BE2C (cell line): ENCODE data around the gene TENM4.

Experiments used
- DNase-seq: peaks from one replicate; pipeline ENCODE4 v3.0.0-alpha.2; 2020
- H3K27me3 ChIP-seq: fragments of 250-450 bp; sonication (Bioruptor Pico); 2 replicates; pipeline ENCODE4 v1.5.1; 2020; ENCODE audit warnings: mild to moderate bottlenecking
- H3K36me3 ChIP-seq: fragments of 250-450 bp; sonication (Bioruptor Pico); 2 replicates; pipeline ENCODE4 v1.5.1; 2020; ENCODE audit warnings: mild to moderate bottlenecking
- H3K4me1 ChIP-seq: fragments of 250-450 bp; sonication (Bioruptor Pico); 2 replicates; pipeline ENCODE4 v1.5.1; 2020
- H3K4me3 ChIP-seq: 2 replicates; pipeline ENCODE4 v1.5.1; 2011; ENCODE audit warnings: low read depth, low read length
- H3K9me3 ChIP-seq: fragments of 250-450 bp; sonication (Bioruptor Pico); 2 replicates; pipeline ENCODE4 v1.5.1; 2020
- TF ChIP-seq, protein P1 (sequence below): IDR thresholded peaks from 2 replicates; pipeline ENCODE4 v1.5.1; 2012; ENCODE audit warnings: mild to moderate bottlenecking, low read depth, low read length

The TENM4 gene

DNA sequence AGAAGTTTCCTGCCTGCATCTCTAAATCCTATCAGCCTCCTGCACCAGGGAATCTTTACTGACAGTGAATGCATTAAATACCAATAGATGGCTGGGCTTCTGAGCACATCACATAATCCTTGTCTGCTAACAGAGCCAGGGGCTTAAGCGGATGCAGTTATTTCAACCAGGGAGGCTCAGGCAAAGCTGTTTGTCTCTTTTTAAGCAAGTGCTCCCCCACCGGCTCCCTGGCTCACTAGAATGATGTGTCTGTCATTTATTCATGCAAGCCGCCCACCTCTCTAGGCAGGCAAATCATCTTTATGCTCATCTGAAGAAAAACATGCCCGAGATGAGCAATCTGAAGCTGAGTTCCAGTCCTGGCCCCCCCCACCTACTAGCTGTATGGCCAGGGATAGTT, 182.3 kb downstream of the TENM4 start:
- no peaks in the 10 kb centered on the region for H3K4me1 ChIP-seq
- no peak for DNase-seq
- no peaks in the 10 kb centered on the region for H3K9me3 ChIP-seq
- no peaks in the 10 kb centered on the region for H3K36me3 ChIP-seq
- TF ChIP-seq, protein P1, sequence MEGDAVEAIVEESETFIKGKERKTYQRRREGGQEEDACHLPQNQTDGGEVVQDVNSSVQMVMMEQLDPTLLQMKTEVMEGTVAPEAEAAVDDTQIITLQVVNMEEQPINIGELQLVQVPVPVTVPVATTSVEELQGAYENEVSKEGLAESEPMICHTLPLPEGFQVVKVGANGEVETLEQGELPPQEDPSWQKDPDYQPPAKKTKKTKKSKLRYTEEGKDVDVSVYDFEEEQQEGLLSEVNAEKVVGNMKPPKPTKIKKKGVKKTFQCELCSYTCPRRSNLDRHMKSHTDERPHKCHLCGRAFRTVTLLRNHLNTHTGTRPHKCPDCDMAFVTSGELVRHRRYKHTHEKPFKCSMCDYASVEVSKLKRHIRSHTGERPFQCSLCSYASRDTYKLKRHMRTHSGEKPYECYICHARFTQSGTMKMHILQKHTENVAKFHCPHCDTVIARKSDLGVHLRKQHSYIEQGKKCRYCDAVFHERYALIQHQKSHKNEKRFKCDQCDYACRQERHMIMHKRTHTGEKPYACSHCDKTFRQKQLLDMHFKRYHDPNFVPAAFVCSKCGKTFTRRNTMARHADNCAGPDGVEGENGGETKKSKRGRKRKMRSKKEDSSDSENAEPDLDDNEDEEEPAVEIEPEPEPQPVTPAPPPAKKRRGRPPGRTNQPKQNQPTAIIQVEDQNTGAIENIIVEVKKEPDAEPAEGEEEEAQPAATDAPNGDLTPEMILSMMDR = no peak
- no peaks in the 10 kb centered on the region for H3K27me3 ChIP-seq
- H3K4me3 ChIP-seq = no peak overlapping the region

DNA sequence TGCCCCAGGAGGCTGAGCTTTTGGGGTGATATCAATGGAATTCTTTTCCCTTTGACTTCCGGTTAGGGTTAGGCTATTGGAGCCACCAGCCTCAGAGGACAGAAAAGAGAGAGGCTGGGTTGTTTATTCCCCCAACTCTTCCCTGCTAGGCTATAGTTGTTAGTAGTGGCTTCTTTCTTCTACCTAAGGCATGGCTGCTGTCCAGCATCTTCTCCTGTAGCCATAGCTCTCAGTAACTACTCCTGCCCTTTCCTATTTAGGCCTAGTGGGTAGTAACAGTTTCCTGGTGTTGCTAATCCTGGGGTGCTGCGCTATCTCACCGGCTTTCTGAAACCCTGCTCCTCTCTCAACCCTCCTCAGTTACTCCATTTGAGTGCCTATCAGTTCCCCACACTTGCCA, 184.9 kb downstream of the TENM4 start:
- no peak for DNase-seq
- Histone ChIP-seq H3K4me1 (no peaks in the 10 kb centered on the region), H3K9me3 (no peaks in the 10 kb centered on the region), H3K4me3 (no peak overlapping the region), H3K36me3 (no peaks in the 10 kb centered on the region), H3K27me3 (no peaks in the 10 kb centered on the region)
- TF ChIP-seq, protein P1 = no peak

DNA sequence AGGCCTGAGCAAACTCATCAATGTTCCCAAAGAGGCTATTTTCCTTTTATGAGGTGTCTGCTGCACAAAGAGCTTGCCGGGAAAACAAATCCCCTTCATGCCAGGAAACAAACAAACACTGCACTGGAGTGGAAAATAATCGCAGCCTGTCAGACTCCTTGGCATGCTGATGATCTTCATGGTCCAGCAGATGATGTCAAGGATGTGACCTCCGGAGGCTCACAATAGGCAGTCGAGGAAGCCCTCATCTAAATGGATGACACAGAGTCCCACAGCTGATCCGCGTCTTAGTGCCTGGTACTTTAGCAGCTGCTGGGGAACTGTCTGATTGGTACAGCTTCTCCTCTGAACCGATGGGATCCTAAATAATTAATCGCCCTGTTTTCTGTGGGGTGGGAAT, 187.6 kb downstream of the TENM4 start:
- H3K4me1 ChIP-seq = no peaks in the 10 kb centered on the region
- H3K4me3 ChIP-seq = no peak overlapping the region
- no peaks in the 10 kb centered on the region for H3K27me3 ChIP-seq
- H3K36me3 ChIP-seq = no peaks in the 10 kb centered on the region
- TF ChIP-seq, protein P1 = no peak
- no peaks in the 10 kb centered on the region for H3K9me3 ChIP-seq
- DNase-seq = no peak

DNA sequence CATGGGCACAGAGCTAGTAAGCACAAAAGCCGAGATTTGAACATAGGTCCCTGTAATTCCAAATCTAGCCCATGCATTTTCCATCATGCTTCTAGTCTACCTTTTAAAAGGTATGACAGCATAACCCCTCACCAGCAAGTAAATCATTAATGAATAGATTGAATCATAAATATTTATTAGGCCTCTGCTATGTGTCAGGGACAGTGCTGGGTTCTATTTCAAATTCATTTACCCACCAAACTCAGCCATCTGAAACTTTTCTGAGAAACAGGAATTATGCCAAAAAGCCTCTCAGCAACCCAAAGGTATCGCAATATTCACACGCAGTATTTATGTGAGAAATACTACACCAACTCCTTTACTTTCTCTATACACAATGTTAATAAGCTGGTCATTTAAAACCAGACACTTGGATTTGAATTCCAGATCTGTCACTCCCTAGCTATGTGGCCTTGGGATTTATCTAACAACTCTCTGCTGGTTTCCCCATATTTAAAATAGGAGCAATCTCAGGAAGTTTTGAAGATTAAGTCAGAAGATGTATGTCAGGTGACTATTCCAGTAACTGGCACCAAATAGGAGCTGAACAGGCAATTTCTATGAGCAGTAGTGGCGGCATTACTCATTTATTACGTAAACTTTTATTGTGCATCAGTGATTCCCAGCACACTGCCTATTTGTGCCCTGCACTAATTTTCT, 191.4 kb downstream of the TENM4 start:
- H3K4me1 ChIP-seq = no peaks in the 10 kb centered on the region
- no peak for DNase-seq
- TF ChIP-seq, protein P1 = no peak
- no peaks in the 10 kb centered on the region for H3K36me3 ChIP-seq
- H3K4me3 ChIP-seq = no peak overlapping the region
- H3K9me3 ChIP-seq = no peaks in the 10 kb centered on the region
- H3K27me3 ChIP-seq = no peaks in the 10 kb centered on the region

DNA sequence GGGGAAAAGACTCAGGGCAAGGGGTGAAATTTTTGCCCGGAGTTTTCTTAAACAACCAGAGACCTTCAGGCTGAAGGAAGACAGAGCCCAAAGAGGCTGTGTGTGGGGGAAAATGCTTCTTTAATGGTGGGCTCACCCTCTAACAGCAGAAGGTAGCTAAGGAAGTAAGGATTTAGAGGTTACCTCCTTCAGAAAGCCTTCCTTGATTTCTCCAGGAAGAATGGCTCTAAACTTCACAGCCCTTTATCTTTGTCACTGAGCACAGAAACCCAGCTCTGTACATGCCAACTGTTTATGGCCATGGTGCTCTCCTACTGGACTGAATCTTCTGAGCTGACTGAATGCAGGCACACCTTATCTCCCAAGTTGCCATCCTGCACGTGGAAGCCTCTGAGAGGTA, 196.0 kb downstream of the TENM4 start:
- Histone ChIP-seq H3K4me3 (no peak overlapping the region), H3K4me1 (no peaks in the 10 kb centered on the region), H3K36me3 (no peaks in the 10 kb centered on the region), H3K9me3 (no peaks in the 10 kb centered on the region), H3K27me3 (no peaks in the 10 kb centered on the region)
- no peak for DNase-seq
- TF ChIP-seq, protein P1 = no peak

DNA sequence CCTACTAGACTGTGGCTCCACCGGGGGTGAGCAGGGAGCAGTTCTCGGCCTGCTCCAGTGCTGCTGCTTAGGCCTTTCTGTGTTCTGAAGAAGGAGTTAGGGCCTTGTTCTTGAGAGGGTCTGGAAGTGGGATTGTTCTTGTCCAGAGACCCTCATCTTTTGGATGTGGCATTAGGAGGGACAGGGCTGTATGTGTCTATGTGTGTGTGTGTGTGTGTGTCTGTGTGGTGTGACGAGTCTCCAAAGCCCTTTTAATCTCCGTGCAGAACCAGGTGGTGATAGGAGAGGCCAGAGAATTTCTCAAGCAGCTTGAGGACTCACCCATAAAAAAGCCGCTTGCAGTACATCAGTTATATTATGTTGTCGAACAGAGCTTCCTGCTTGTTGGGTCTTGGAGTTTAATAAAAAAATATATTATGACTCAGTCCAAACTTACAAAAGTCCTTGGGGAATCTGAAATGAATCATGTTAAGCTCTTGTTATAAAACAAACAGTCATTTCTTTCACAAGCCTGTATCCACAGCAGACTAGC, 196.5 kb downstream of the TENM4 start:
- no peaks in the 10 kb centered on the region for H3K4me1 ChIP-seq
- TF ChIP-seq, protein P1 = no peak
- no peaks in the 10 kb centered on the region for H3K27me3 ChIP-seq
- no peaks in the 10 kb centered on the region for H3K9me3 ChIP-seq
- H3K4me3 ChIP-seq = no peak overlapping the region
- no peak for DNase-seq
- no peaks in the 10 kb centered on the region for H3K36me3 ChIP-seq
